Measurements from ENCODE around the gene MRC2.

DNA sequence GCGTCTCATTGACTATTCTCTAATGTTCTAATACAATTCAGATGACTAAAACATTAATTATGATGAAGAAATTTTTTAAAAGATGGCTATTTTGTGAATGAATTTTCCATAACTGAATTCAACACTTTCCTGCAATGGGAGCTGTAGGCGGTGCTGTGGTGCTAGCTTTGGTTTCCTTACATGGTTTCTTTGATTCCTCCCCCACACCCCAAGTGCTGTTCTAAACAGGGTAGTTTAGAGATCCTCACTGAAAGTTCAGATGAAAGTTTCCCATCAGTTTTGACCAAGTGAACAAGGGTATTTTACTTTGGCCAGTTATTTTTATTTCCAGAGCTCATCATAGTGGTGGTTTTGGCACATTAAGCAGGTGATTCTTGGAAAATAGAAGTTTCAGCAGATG is 26.0 kb upstream of the MRC2 start:
- TF ChIP-seq RNF2 (IDR thresholded peaks at IDR 0.05; ENCODE audit: borderline replicate concordance, low read depth) (no peak), POLR2A (IDR thresholded peaks at IDR 0.05; ENCODE audit: low read length) (no peak)
- TF ChIP-seq, protein P1, sequence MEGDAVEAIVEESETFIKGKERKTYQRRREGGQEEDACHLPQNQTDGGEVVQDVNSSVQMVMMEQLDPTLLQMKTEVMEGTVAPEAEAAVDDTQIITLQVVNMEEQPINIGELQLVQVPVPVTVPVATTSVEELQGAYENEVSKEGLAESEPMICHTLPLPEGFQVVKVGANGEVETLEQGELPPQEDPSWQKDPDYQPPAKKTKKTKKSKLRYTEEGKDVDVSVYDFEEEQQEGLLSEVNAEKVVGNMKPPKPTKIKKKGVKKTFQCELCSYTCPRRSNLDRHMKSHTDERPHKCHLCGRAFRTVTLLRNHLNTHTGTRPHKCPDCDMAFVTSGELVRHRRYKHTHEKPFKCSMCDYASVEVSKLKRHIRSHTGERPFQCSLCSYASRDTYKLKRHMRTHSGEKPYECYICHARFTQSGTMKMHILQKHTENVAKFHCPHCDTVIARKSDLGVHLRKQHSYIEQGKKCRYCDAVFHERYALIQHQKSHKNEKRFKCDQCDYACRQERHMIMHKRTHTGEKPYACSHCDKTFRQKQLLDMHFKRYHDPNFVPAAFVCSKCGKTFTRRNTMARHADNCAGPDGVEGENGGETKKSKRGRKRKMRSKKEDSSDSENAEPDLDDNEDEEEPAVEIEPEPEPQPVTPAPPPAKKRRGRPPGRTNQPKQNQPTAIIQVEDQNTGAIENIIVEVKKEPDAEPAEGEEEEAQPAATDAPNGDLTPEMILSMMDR (IDR thresholded peaks at IDR 0.05): no peak
- TF ChIP-seq, protein P2, sequence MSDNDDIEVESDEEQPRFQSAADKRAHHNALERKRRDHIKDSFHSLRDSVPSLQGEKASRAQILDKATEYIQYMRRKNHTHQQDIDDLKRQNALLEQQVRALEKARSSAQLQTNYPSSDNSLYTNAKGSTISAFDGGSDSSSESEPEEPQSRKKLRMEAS (IDR thresholded peaks at IDR 0.05): no peak
- TF ChIP-seq, protein P3, sequence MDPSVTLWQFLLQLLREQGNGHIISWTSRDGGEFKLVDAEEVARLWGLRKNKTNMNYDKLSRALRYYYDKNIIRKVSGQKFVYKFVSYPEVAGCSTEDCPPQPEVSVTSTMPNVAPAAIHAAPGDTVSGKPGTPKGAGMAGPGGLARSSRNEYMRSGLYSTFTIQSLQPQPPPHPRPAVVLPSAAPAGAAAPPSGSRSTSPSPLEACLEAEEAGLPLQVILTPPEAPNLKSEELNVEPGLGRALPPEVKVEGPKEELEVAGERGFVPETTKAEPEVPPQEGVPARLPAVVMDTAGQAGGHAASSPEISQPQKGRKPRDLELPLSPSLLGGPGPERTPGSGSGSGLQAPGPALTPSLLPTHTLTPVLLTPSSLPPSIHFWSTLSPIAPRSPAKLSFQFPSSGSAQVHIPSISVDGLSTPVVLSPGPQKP (IDR thresholded peaks at IDR 0.05; ENCODE audit: low read depth, low read length): no peak

Data from A549 (cell line).